Measurements from ENCODE around the gene EDEM1. TPM values are rescaled to one million over a fixed set of nuclear protein-coding genes. Genes with fewer than 3 reads are reported as not detected.

Gene EDEM1
- total and polyA plus RNA-seq, 2 donors (not counting 1 experiment from before 2014, with no cell fraction given): 58.3 to 167 TPM

DNA sequence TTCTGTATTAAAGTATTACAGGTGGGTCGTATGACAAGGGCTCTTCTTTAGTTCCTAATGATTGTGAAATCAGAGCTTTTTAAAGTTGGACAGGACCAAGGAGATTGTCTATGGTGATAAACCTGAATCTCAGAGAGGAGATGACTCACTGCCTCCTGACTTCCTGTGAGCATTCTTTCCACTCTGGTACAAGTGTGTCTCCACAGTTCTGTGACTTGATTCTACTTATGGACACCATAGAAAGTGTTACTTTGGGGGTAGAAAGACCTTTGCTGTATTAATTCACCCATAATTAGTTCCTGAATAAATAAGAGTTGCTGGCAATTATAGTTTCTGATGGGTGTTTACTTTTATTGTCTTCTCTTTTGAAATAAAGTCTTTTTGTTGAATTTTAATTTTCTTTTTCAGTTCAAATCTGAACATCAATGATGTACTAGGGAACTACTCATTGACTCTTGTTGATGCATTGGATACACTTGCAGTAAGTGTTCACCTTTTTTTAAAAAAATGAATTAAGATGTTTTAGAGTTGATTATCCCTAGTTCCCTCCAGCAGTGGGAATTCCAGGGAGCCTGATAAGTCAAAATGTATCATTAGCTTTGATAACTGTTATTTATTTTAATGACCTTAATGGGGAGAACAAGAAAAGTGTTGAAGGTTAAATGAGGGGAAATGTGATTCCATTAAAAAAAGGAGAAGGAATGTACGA is 7.4 kb downstream of the EDEM1 start:
- Mint-ChIP-seq H3K4me3 (peak overlapping the region; percentile 66), H3K27me3 (no peaks in the 10 kb centered on the region), H3K4me1 (peaks cover 88% of the 10 kb centered on the region), H3K27ac (peak overlapping the region; percentile 82), H3K9me3 (ENCODE audit: insufficient read depth) (no peaks in the 10 kb centered on the region)
- Histone ChIP-seq H3K4me3 (ENCODE audit: control extremely low read depth in 1 of 5, extremely low read depth in 1 of 5, insufficient read depth in 1 of 5, low read depth in 2 of 5, low read length in 4 of 5) (no peak overlapping the region), H3K4me2 (replicated peaks; ENCODE audit: low read depth, low read length, poor library complexity, severe bottlenecking) (peak overlapping the region; percentile 42), H3K9me3 (ENCODE audit: control extremely low read depth in 1 of 3, control insufficient read depth in 2 of 3, insufficient read depth in 1 of 3, low read length in 2 of 3) (no peaks in the 10 kb centered on the region), H3K9ac (ENCODE audit: low read length) (no peak overlapping the region), H4K20me1 (ENCODE audit: control insufficient read depth, insufficient read depth, low read length, poor library complexity, severe bottlenecking) (peaks cover 4% of the 10 kb centered on the region), H3K27ac (ENCODE audit: low read length in 2 of 2) (peak overlapping the region; percentile 81 to 97), H3K79me2 (ENCODE audit: control insufficient read depth, insufficient read depth, low read length) (peaks cover 99% of the 10 kb centered on the region), H3K27me3 (replicated peaks in 1 of 4; ENCODE audit: control extremely low read depth in 1 of 4, control insufficient read depth in 3 of 4, insufficient read depth in 4 of 4, low read length in 3 of 4) (no peaks in the 10 kb centered on the region), H3K36me3 (replicated peaks in 1 of 2; ENCODE audit: control extremely low read depth in 1 of 2, control insufficient read depth in 1 of 2, extremely low read depth in 1 of 2, insufficient read depth in 2 of 2, low read length in 1 of 2) (peaks cover 3 to 27% of the 10 kb centered on the region in 2 experiments), H3K4me1 (ENCODE audit: control insufficient read depth in 2 of 2, insufficient read depth in 2 of 2, low read length in 2 of 2) (peaks cover 91 to 93% of the 10 kb centered on the region in 2 donors), H2AFZ (ENCODE audit: insufficient read depth, low read depth, low read length, poor library complexity, severe bottlenecking) (no peak overlapping the region)
- ATAC-seq (ENCODE audit: low read depth): peak; percentile 56
- intact Hi-C loops (cut with micrococcal nuclease): loop anchor here (5.0 kb wide), 2 partner anchors 218 to 483 kb away; partner anchors contain the start of gene BHLHE40
- no CpG with 5 or more reads among the region's 2 CpGs for WGBS (ENCODE audit: insufficient coverage)
- no peak for TF ChIP-seq EZH2 (IDR thresholded peaks at IDR 0.05; ENCODE audit: borderline replicate concordance, insufficient read depth, low read depth, low read length, poor library complexity, severe bottlenecking)
- TF ChIP-seq, protein P1, sequence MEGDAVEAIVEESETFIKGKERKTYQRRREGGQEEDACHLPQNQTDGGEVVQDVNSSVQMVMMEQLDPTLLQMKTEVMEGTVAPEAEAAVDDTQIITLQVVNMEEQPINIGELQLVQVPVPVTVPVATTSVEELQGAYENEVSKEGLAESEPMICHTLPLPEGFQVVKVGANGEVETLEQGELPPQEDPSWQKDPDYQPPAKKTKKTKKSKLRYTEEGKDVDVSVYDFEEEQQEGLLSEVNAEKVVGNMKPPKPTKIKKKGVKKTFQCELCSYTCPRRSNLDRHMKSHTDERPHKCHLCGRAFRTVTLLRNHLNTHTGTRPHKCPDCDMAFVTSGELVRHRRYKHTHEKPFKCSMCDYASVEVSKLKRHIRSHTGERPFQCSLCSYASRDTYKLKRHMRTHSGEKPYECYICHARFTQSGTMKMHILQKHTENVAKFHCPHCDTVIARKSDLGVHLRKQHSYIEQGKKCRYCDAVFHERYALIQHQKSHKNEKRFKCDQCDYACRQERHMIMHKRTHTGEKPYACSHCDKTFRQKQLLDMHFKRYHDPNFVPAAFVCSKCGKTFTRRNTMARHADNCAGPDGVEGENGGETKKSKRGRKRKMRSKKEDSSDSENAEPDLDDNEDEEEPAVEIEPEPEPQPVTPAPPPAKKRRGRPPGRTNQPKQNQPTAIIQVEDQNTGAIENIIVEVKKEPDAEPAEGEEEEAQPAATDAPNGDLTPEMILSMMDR (IDR thresholded peaks at IDR 0.05): no peak
- CTCF ChIA-PET: interaction anchor here (0.6 to 3.8 kb wide), 7 partner anchors 12 to 209 kb away, joined by 3 to 13 read pairs (median 6); no protein-coding TSS in a partner anchor
- peak; percentile 48 for DNase-seq
- POLR2A ChIA-PET: interaction anchor here (0.6 to 1.8 kb wide), 5 partner anchors 8 to 58 kb away, joined by 3 to 4 read pairs (median 3); no protein-coding TSS in a partner anchor

DNA sequence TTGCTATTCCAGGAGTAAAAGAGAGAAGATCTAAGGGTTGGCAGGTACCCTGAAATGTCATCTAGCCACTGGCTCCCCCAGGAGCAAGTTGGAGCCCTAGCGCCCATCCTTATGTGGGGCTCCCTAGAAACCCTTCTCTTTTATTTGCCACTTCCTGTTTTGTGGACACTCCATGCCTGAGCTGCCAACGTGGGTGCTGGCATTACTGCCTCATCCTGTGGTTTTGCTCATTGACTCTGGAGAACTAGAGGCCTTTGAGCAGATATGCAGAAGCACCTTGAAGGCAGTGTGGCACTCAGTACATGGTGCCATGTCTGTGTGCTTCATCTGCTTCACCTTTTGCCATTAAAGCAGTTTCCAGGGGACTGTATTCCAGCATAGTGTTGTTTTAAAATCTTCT is 8.1 kb downstream of the EDEM1 start:
- POLR2A ChIA-PET: interaction anchor here (0.6 to 3.5 kb wide), 4 partner anchors 8 to 59 kb away, joined by 3 to 58 read pairs (median 4); partner anchors contain the start of gene EDEM1
- H3K4me2 ChIP-seq (replicated peaks; ENCODE audit: low read depth, low read length, poor library complexity, severe bottlenecking): peak overlapping the region; percentile 42
- H3K36me3 ChIP-seq (replicated peaks in 1 of 2; ENCODE audit: control extremely low read depth in 1 of 2, control insufficient read depth in 1 of 2, extremely low read depth in 1 of 2, insufficient read depth in 2 of 2, low read length in 1 of 2): peaks cover 5 to 34% of the 10 kb centered on the region in 2 experiments

More for the DNA sequence above, 8.1 kb downstream of the EDEM1 start:
- DNase-seq (peak; percentile 51), ATAC-seq (ENCODE audit: low read depth) (no peak)
- intact Hi-C loops (cut with micrococcal nuclease): loop anchor here (2.0 to 5.0 kb wide), 5 partner anchors 13 to 483 kb away; partner anchors contain the start of genes ARL8B and BHLHE40
- TF ChIP-seq EZH2 (IDR thresholded peaks at IDR 0.05; ENCODE audit: borderline replicate concordance, insufficient read depth, low read depth, low read length, poor library complexity, severe bottlenecking): no peak
- TF ChIP-seq, protein P1 (IDR thresholded peaks at IDR 0.05): no peak
- H3K9me3 ChIP-seq (ENCODE audit: control extremely low read depth in 1 of 3, control insufficient read depth in 2 of 3, insufficient read depth in 1 of 3, low read length in 2 of 3): no peaks in the 10 kb centered on the region
- H3K4me1 ChIP-seq (ENCODE audit: control insufficient read depth in 2 of 2, insufficient read depth in 2 of 2, low read length in 2 of 2): peaks cover 85 to 92% of the 10 kb centered on the region in 2 donors
- 12% methylated on average over 2 of the region's 2 CpGs for WGBS (ENCODE audit: insufficient coverage)
- H3K4me3 ChIP-seq (ENCODE audit: control extremely low read depth in 1 of 5, extremely low read depth in 1 of 5, insufficient read depth in 1 of 5, low read depth in 2 of 5, low read length in 4 of 5): no peak overlapping the region
- H3K4me3 Mint-ChIP-seq: peak overlapping the region; percentile 67
- H3K27me3 Mint-ChIP-seq: no peaks in the 10 kb centered on the region
- no peaks in the 10 kb centered on the region for H3K27me3 ChIP-seq (replicated peaks in 1 of 4; ENCODE audit: control extremely low read depth in 1 of 4, control insufficient read depth in 3 of 4, insufficient read depth in 4 of 4, low read length in 3 of 4)
- H4K20me1 ChIP-seq (ENCODE audit: control insufficient read depth, insufficient read depth, low read length, poor library complexity, severe bottlenecking): peaks cover 4% of the 10 kb centered on the region
- no peaks in the 10 kb centered on the region for H3K9me3 Mint-ChIP-seq (ENCODE audit: insufficient read depth)
- CTCF ChIA-PET: interaction anchor here (0.6 to 3.8 kb wide), 4 partner anchors 14 to 210 kb away, joined by 3 to 13 read pairs (median 10); no protein-coding TSS in a partner anchor
- no peak overlapping the region for H3K9ac ChIP-seq (ENCODE audit: low read length)
- H3K4me1 Mint-ChIP-seq: peaks cover 86% of the 10 kb centered on the region
- H3K27ac Mint-ChIP-seq: peak overlapping the region; percentile 82
- H2AFZ ChIP-seq (ENCODE audit: insufficient read depth, low read depth, low read length, poor library complexity, severe bottlenecking): no peak overlapping the region
- H3K79me2 ChIP-seq (ENCODE audit: control insufficient read depth, insufficient read depth, low read length): peaks cover 99% of the 10 kb centered on the region
- H3K27ac ChIP-seq (ENCODE audit: low read length in 2 of 2): peak overlapping the region; percentile 81 to 97

Measured in B cell (primary cell).